HG03469 (cell line): ENCODE measurements around the gene BNIP3.
A peak's percentile ranks its signal among the peaks of the same experiment; 100 is the strongest.

Experiments
- ATAC-seq: cut with Tn5 transposase; IDR thresholded peaks from one replicate; pipeline ENCODE4 v1.9.1; 2021; ENCODE audit warnings: mild to moderate bottlenecking, moderate library complexity, moderate number of reproducible peaks; ENCODE audit not compliant: unreplicated experiment

BNIP3 gene

GRCh38 chr10:131981429-131982184, at the start of gene BNIP3:
Gene BNIP3, minus strand, starts transcription at chr10:131981923. Its CDS starts 117 bp downstream, at chr10:131981806.
- ATAC-seq = peak; percentile 79

GRCh38 chr10:132030898-132031463, 49.3 kb upstream of the BNIP3 start:
- no peak for ATAC-seq

- no peak for ATAC-seq
Observed at GRCh38 chr10:132028706-132029105, 47.0 kb upstream of the BNIP3 start.

- no peak for ATAC-seq
Observed at GRCh38 chr10:132027423-132027983, 45.8 kb upstream of the BNIP3 start.

GRCh38 chr10:132023092-132023811, 41.5 kb upstream of the BNIP3 start:
- ATAC-seq = peak; percentile 42

- no peak for ATAC-seq
Observed at GRCh38 chr10:132022241-132022640, 40.5 kb upstream of the BNIP3 start.

- no peak for ATAC-seq
Observed at GRCh38 chr10:132021504-132022143, 39.9 kb upstream of the BNIP3 start.

- ATAC-seq = no peak
Observed at GRCh38 chr10:132021046-132021445, 39.3 kb upstream of the BNIP3 start.

- no peak for ATAC-seq
Observed at GRCh38 chr10:132020456-132020855, 38.7 kb upstream of the BNIP3 start.

- ATAC-seq = no peak
Observed at GRCh38 chr10:132019366-132019765, 37.6 kb upstream of the BNIP3 start.

- no peak for ATAC-seq
Observed at GRCh38 chr10:132018446-132018845, 36.7 kb upstream of the BNIP3 start.

- ATAC-seq = no peak
Observed at GRCh38 chr10:132016514-132016913, 34.8 kb upstream of the BNIP3 start.

GRCh38 chr10:132011445-132011844, 29.7 kb upstream of the BNIP3 start:
- no peak for ATAC-seq

GRCh38 chr10:132011024-132011423, 29.3 kb upstream of the BNIP3 start:
- ATAC-seq = no peak

GRCh38 chr10:132010483-132010882, 28.8 kb upstream of the BNIP3 start:
- no peak for ATAC-seq

GRCh38 chr10:132009575-132009974, 27.9 kb upstream of the BNIP3 start:
- no peak for ATAC-seq

GRCh38 chr10:132007681-132008080, 26.0 kb upstream of the BNIP3 start:
- no peak for ATAC-seq

GRCh38 chr10:132006966-132007365, 25.2 kb upstream of the BNIP3 start:
- ATAC-seq = no peak

GRCh38 chr10:132005147-132005546, 23.4 kb upstream of the BNIP3 start:
- ATAC-seq = no peak

- ATAC-seq = no peak
Observed at GRCh38 chr10:132004052-132004451, 22.3 kb upstream of the BNIP3 start.

- ATAC-seq = no peak
Observed at GRCh38 chr10:132003282-132003924, 21.7 kb upstream of the BNIP3 start.
